BE2C (cell line): ENCODE data around the gene TARP.
"Not testable (repeated sequence)": the region's sequence is repeated elsewhere in the genome, so short reads cannot be mapped to it uniquely, and the experiment has no call there.

ENCODE experiments used
- DNase-seq: peaks from one replicate; pipeline ENCODE4 v3.0.0-alpha.2; 2020
- H3K27me3 ChIP-seq: fragments of 250-450 bp; sonication (Bioruptor Pico); 2 replicates; pipeline ENCODE4 v1.5.1; 2020; ENCODE audit warnings: mild to moderate bottlenecking
- H3K36me3 ChIP-seq: fragments of 250-450 bp; sonication (Bioruptor Pico); 2 replicates; pipeline ENCODE4 v1.5.1; 2020; ENCODE audit warnings: mild to moderate bottlenecking
- H3K4me1 ChIP-seq: fragments of 250-450 bp; sonication (Bioruptor Pico); 2 replicates; pipeline ENCODE4 v1.5.1; 2020
- H3K4me3 ChIP-seq: 2 replicates; pipeline ENCODE4 v1.5.1; 2011; ENCODE audit warnings: low read depth, low read length
- H3K9me3 ChIP-seq: fragments of 250-450 bp; sonication (Bioruptor Pico); 2 replicates; pipeline ENCODE4 v1.5.1; 2020
- TF ChIP-seq, protein P1 (sequence below): IDR thresholded peaks from 2 replicates; pipeline ENCODE4 v1.5.1; 2012; ENCODE audit warnings: mild to moderate bottlenecking, low read depth, low read length

TARP gene

DNA sequence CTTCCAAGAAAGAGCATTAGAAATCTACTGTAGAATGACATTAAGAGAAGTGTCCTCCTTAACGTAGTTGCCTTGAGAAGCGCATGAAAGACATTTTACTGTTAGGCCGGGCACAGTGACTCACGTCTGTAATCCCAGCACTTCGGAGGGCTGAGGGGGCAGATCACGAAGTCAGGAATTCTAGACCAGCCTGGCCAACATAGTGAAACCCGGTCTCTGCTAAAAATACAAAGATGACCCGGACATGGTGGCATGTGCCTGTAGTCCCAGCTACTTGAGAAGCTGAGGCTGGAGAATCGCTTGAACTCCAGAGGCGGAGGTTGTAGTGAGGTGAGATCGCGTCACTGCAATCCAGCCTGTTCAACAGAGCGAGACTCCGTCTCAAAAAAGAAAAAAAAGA lies 28.9 kb downstream of the TARP start:
- no peak for DNase-seq
- Histone ChIP-seq H3K4me1 (no peaks in the 10 kb centered on the region), H3K4me3 (no peak overlapping the region), H3K27me3 (peaks cover 6% of the 10 kb centered on the region; the same call in 1 of the 2 replicates), H3K36me3 (no peaks in the 10 kb centered on the region), H3K9me3 (no peaks in the 10 kb centered on the region)
- TF ChIP-seq, protein P1, sequence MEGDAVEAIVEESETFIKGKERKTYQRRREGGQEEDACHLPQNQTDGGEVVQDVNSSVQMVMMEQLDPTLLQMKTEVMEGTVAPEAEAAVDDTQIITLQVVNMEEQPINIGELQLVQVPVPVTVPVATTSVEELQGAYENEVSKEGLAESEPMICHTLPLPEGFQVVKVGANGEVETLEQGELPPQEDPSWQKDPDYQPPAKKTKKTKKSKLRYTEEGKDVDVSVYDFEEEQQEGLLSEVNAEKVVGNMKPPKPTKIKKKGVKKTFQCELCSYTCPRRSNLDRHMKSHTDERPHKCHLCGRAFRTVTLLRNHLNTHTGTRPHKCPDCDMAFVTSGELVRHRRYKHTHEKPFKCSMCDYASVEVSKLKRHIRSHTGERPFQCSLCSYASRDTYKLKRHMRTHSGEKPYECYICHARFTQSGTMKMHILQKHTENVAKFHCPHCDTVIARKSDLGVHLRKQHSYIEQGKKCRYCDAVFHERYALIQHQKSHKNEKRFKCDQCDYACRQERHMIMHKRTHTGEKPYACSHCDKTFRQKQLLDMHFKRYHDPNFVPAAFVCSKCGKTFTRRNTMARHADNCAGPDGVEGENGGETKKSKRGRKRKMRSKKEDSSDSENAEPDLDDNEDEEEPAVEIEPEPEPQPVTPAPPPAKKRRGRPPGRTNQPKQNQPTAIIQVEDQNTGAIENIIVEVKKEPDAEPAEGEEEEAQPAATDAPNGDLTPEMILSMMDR: no peak

DNA sequence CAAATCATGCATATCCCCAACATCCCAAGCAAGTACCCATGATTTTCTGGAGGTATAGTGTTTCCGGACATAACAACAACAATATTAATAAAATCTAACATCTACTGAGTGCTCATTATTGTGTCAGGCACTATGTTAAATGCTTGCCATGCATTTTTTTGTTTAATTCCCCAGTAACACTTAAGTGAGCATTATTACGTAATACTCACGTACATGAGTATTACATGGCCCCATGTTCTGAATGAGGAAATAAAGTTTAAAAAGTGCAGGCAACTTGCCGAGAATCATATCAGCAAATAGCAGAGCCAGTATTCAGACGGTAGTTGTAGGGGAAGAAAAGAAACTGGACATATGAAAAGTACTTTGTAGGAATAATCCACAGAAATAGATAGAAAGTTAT lies 30.1 kb downstream of the TARP start:
- peaks cover 10% of the 10 kb centered on the region; the same call in 1 of the 2 replicates for H3K27me3 ChIP-seq
- not testable (repeated sequence) for H3K4me1 ChIP-seq, H3K4me3 ChIP-seq, H3K36me3 ChIP-seq, H3K9me3 ChIP-seq, DNase-seq

DNA sequence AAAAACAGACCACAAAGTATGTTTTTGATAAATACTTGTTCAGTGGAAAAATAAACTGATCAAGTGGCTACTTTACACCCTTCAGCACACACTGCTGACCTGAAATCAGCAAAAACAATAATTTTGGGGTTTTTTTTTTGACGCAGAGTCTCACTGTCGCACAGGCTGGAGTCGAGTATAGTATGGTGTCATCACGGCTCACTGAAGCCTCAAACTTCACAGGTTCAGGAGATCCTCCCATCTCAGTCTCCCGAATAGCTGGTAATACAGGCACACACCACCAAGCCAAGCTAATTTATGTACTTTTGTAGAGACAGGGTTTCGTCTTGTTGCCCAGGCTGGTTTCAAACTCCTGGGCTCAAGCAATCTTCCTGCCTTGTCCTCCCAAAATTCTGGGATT lies 30.6 kb downstream of the TARP start:
- no peaks in the 10 kb centered on the region for H3K4me1 ChIP-seq
- no peak overlapping the region for H3K4me3 ChIP-seq
- H3K27me3 ChIP-seq: peaks cover 10% of the 10 kb centered on the region; the same call in 1 of the 2 replicates

DNA sequence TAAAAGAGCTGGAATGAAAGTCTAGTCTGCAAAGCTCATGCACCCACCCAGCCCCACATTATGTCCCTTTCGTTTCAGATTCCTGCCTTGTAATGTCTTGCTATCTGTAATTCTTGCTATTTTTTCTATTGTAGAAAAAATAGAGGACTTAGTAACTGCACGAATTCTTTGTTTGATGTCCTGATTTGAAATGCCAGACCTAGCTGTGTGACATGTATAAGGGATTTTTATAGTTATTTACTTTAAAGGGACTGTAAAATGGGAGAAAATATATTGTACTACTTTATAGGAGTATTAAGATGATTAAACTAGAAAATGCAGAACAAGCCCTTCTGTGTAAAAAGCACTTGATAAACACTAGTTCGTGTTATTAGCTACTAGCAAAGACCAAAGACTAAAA lies 32.4 kb downstream of the TARP start:
- Histone ChIP-seq H3K4me1 (no peaks in the 10 kb centered on the region), H3K36me3 (no peaks in the 10 kb centered on the region), H3K27me3 (peaks cover 10% of the 10 kb centered on the region; the same call in 1 of the 2 replicates), H3K4me3 (no peak overlapping the region), H3K9me3 (no peaks in the 10 kb centered on the region)
- DNase-seq: no peak
- TF ChIP-seq, protein P1: no peak

More for the DNA sequence above, 30.6 kb downstream of the TARP start:
- H3K36me3 ChIP-seq: no peaks in the 10 kb centered on the region
- no peaks in the 10 kb centered on the region for H3K9me3 ChIP-seq
- TF ChIP-seq, protein P1: no peak
- no peak for DNase-seq

DNA sequence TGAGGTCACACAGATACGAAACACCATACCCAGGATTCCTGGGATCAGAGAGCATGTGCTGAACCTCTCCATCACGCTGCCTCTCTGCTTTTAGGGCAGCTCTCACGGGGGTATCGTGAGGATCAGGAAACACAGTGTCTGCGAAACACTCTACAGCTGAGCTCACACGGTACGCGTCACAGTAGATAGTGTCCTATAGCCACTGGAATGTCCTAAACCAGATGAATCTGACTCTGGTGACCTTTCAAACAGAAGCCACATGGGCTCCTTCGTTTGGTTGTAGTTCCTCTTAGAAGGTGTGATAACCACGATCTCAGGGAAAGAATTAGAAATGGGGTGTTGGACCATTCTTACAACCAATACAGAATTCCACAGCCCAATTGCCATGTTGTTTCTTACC lies 34.3 kb downstream of the TARP start:
- H3K36me3 ChIP-seq, H3K9me3 ChIP-seq, H3K4me3 ChIP-seq, H3K4me1 ChIP-seq, H3K27me3 ChIP-seq, DNase-seq: not testable (repeated sequence)

DNA sequence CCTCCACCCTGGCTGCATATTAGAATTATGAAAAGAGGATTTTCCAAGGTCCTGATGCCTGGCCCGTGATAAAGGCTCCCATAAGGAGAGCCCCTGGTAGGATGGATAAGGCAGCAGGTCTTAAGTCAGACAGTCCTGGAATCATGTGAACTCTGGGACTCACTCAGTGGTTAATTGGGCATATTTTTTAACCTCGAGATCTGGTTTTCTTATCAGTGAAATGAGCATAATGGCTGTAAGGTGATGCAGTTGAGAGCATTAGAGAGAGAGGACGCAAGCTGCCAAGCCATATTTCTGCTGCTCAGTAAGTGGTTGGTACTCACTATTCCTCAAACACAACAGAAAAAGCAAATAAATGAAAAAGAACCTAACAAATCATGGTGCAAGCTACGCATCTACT lies 37.8 kb downstream of the TARP start:
- TF ChIP-seq, protein P1: no peak
- H3K9me3 ChIP-seq: no peaks in the 10 kb centered on the region
- H3K4me1 ChIP-seq: no peaks in the 10 kb centered on the region
- no peaks in the 10 kb centered on the region for H3K36me3 ChIP-seq
- 0 out of 2 replicates have a peak, but pooled peaks cover 4% of the 10 kb centered on the region for H3K27me3 ChIP-seq
- H3K4me3 ChIP-seq: no peak overlapping the region
- no peak for DNase-seq

DNA sequence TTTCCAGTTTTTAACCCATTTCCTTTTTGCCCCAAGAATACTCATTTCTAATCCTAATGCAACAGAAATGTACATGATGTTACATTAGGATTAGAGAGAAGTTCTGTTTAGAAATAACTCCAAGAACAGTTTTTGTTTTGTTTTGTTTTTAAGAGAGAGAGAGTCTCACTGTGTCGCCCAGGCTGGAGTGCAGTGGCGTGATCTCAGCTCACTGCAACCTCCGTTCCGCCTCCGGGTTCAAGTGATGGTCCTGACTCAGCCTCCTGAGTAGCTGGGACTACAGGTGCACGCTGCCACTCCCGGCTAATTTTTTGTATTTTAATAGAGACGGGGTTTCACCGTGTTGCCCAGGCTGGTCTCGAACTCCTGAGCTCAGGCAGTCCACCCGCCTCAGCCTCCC lies 38.7 kb downstream of the TARP start:
- not testable (repeated sequence) for H3K9me3 ChIP-seq, H3K4me1 ChIP-seq, DNase-seq, H3K36me3 ChIP-seq, H3K4me3 ChIP-seq, H3K27me3 ChIP-seq
